Measurements from ENCODE around the gene BMP7.

DNA sequence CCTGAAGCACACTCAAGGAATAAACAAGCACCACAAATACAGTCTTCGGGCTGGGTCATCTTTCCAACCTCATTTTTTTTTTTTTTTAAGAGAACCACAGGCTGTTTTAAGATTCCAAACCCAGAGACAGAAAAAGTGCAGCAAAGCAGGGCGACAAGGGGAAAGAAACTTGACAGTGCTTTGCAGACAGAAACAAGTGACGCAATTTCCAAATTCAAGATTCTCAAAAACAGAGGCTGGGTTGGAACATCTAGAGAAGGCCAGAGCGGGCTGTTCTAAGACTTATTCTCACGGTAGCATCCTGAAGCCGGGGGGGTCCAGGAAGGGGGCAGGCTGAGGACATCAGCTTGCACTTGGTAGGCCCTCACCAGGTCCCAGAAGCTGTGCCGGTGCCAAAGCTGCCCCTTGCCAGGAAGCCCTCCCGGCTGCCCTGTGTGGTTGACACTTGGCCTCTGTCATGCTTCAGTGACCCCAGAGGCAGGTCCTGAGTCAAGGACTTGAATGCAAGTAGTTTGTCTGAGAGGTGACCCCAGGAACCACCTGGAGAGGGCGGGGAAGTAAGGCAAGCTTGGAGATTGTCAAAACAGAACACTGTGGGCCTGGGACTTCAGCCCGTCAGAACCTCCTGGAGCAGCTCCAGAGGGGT lies 50.5 kb downstream of the BMP7 start:
- TF ChIP-seq, protein P1, sequence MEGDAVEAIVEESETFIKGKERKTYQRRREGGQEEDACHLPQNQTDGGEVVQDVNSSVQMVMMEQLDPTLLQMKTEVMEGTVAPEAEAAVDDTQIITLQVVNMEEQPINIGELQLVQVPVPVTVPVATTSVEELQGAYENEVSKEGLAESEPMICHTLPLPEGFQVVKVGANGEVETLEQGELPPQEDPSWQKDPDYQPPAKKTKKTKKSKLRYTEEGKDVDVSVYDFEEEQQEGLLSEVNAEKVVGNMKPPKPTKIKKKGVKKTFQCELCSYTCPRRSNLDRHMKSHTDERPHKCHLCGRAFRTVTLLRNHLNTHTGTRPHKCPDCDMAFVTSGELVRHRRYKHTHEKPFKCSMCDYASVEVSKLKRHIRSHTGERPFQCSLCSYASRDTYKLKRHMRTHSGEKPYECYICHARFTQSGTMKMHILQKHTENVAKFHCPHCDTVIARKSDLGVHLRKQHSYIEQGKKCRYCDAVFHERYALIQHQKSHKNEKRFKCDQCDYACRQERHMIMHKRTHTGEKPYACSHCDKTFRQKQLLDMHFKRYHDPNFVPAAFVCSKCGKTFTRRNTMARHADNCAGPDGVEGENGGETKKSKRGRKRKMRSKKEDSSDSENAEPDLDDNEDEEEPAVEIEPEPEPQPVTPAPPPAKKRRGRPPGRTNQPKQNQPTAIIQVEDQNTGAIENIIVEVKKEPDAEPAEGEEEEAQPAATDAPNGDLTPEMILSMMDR (IDR thresholded peaks at IDR 0.05) = no peak
- no peak for TF ChIP-seq POLR2A (IDR thresholded peaks at IDR 0.05)

Data from thyroid gland (tissue), 4 donors.